ENCODE results near the gene IFFO2. TPM values are rescaled to one million over a fixed set of nuclear protein-coding genes. Genes with fewer than 3 reads are reported as not detected.

IFFO2 gene
- total RNA-seq, 4 donors from 2014 or later, result 4.1 to 19.4 (median 7.3) TPM

GRCh38 chr1:18965206-18966173 lies 9.0 kb upstream of the IFFO2 start:
- no peak for TF ChIP-seq CTCF (IDR thresholded peaks at IDR 0.05)
- no peak for TF ChIP-seq POLR2A (IDR thresholded peaks at IDR 0.05)
- H3K36me3 ChIP-seq, result no peaks in the 10 kb centered on the region
- DNase-seq, result no peak
- peaks cover 0 to 7% of the 10 kb centered on the region in 2 donors for H3K4me1 ChIP-seq
- H3K27ac ChIP-seq, result peak overlapping the region; percentile 1 to 37
- H3K4me3 ChIP-seq, result no peak overlapping the region
- no peaks in the 10 kb centered on the region for H3K9me3 ChIP-seq
- no peaks in the 10 kb centered on the region for H3K27me3 ChIP-seq
- intact Hi-C loops (cut with DNase I; ENCODE audit: low total_unique reads), result no loop called here

GRCh38 chr1:18963968-18964367 lies 7.5 kb upstream of the IFFO2 start:
- H3K27ac ChIP-seq, result no peak overlapping the region
- no peaks in the 10 kb centered on the region for H3K36me3 ChIP-seq
- H3K27me3 ChIP-seq, result no peaks in the 10 kb centered on the region
- H3K9me3 ChIP-seq, result no peaks in the 10 kb centered on the region
- TF ChIP-seq POLR2A (IDR thresholded peaks at IDR 0.05) (no peak), CTCF (IDR thresholded peaks at IDR 0.05) (no peak)
- no peak overlapping the region for H3K4me3 ChIP-seq
- H3K4me1 ChIP-seq, result peaks cover 0 to 7% of the 10 kb centered on the region in 2 donors
- intact Hi-C loops (cut with DNase I; ENCODE audit: low total_unique reads), result no loop called here
- DNase-seq, result no peak

- H3K4me3 ChIP-seq, result no peak overlapping the region
- H3K27me3 ChIP-seq, result no peaks in the 10 kb centered on the region
- intact Hi-C loops (cut with DNase I; ENCODE audit: low total_unique reads), result no loop called here
- peaks cover 0 to 7% of the 10 kb centered on the region in 2 donors for H3K4me1 ChIP-seq
- TF ChIP-seq POLR2A (IDR thresholded peaks at IDR 0.05) (no peak), CTCF (IDR thresholded peaks at IDR 0.05) (no peak)
- DNase-seq, result no peak
- H3K9me3 ChIP-seq, result no peaks in the 10 kb centered on the region
- H3K36me3 ChIP-seq, result no peaks in the 10 kb centered on the region
- peak overlapping the region; percentile 89 to 96 for H3K27ac ChIP-seq
Measured at GRCh38 chr1:18962855-18963737, 6.6 kb upstream of the IFFO2 start.

- Histone ChIP-seq H3K36me3 (no peaks in the 10 kb centered on the region), H3K4me1 (peaks cover 0 to 7% of the 10 kb centered on the region in 2 donors), H3K4me3 (no peak overlapping the region), H3K9me3 (no peaks in the 10 kb centered on the region), H3K27me3 (no peaks in the 10 kb centered on the region), H3K27ac (peak overlapping the region; percentile 89 to 96)
- intact Hi-C loops (cut with DNase I; ENCODE audit: low total_unique reads), result no loop called here
- no peak for TF ChIP-seq CTCF (IDR thresholded peaks at IDR 0.05)
- TF ChIP-seq POLR2A (IDR thresholded peaks at IDR 0.05), result no peak
- peak; percentile 63 to 77 for DNase-seq
Measured at GRCh38 chr1:18962121-18962721, 5.7 kb upstream of the IFFO2 start.
